ENCODE measurements around the gene ACSM4.
"Not testable (repeated sequence)": the region's sequence is repeated elsewhere in the genome, so short reads cannot be mapped to it uniquely, and the experiment has no call there.

Gene ACSM4

GRCh38 chr12:7303772-7304171 is at the start of gene ACSM4:
Gene ACSM4, plus strand, starts transcription at chr12:7304072. Its CDS starts 260 bp downstream, at chr12:7304332.
- no peak for DNase-seq (ENCODE audit: low read depth in 2 of 2, low spot score in 1 of 2)

GRCh38 chr12:7259060-7259459 is 44.8 kb upstream of the ACSM4 start:
- DNase-seq (ENCODE audit: low read depth in 2 of 2, low spot score in 1 of 2), result no peak

- DNase-seq (ENCODE audit: low read depth in 2 of 2, low spot score in 1 of 2), result no peak
These were observed 39.3 kb upstream of the ACSM4 start for GRCh38 chr12:7264538-7264937.

GRCh38 chr12:7265251-7265650 is 38.6 kb upstream of the ACSM4 start:
- no peak for DNase-seq (ENCODE audit: low read depth in 2 of 2, low spot score in 1 of 2)

- no peak for DNase-seq (ENCODE audit: low read depth in 2 of 2, low spot score in 1 of 2)
These were observed 34.6 kb upstream of the ACSM4 start for GRCh38 chr12:7269273-7269672.

- DNase-seq (ENCODE audit: low read depth in 2 of 2, low spot score in 1 of 2), result no peak
These were observed 31.9 kb upstream of the ACSM4 start for GRCh38 chr12:7271893-7272514.

GRCh38 chr12:7275482-7275881 is 28.4 kb upstream of the ACSM4 start:
- DNase-seq (ENCODE audit: low read depth in 2 of 2, low spot score in 1 of 2), result not testable (repeated sequence)

- no peak for DNase-seq (ENCODE audit: low read depth in 2 of 2, low spot score in 1 of 2)
These were observed 21.0 kb upstream of the ACSM4 start for GRCh38 chr12:7282844-7283243.

GRCh38 chr12:7289743-7290142 is 14.1 kb upstream of the ACSM4 start:
- DNase-seq (ENCODE audit: low read depth in 2 of 2, low spot score in 1 of 2), result no peak

- not testable (repeated sequence) for DNase-seq (ENCODE audit: low read depth in 2 of 2, low spot score in 1 of 2)
These were observed 13.3 kb upstream of the ACSM4 start for GRCh38 chr12:7290588-7290987.

- no peak for DNase-seq (ENCODE audit: low read depth in 2 of 2, low spot score in 1 of 2)
These were observed 11.6 kb upstream of the ACSM4 start for GRCh38 chr12:7292300-7292699.

- no peak for DNase-seq (ENCODE audit: low read depth in 2 of 2, low spot score in 1 of 2)
These were observed 10.2 kb upstream of the ACSM4 start for GRCh38 chr12:7293670-7294069.

GRCh38 chr12:7295529-7295928 is 8.3 kb upstream of the ACSM4 start:
- no peak for DNase-seq (ENCODE audit: low read depth in 2 of 2, low spot score in 1 of 2)

GRCh38 chr12:7297865-7298264 is 6.0 kb upstream of the ACSM4 start:
- no peak for DNase-seq (ENCODE audit: low read depth in 2 of 2, low spot score in 1 of 2)

GRCh38 chr12:7302266-7302986 is 1.4 kb upstream of the ACSM4 start:
- no peak for DNase-seq (ENCODE audit: low read depth in 2 of 2, low spot score in 1 of 2)

GRCh38 chr12:7303230-7303629 is 642 bp upstream of the ACSM4 start:
- no peak for DNase-seq (ENCODE audit: low read depth in 2 of 2, low spot score in 1 of 2)

- no peak for DNase-seq (ENCODE audit: low read depth in 2 of 2, low spot score in 1 of 2)
These were observed 584 bp downstream of the ACSM4 start for GRCh38 chr12:7304456-7304855.

GRCh38 chr12:7310070-7310469 is 6.2 kb downstream of the ACSM4 start:
- DNase-seq (ENCODE audit: low read depth in 2 of 2, low spot score in 1 of 2), result no peak

- DNase-seq (ENCODE audit: low read depth in 2 of 2, low spot score in 1 of 2), result no peak
These were observed 16.1 kb downstream of the ACSM4 start for GRCh38 chr12:7319930-7320329.

- DNase-seq (ENCODE audit: low read depth in 2 of 2, low spot score in 1 of 2), result no peak
These were observed 17.8 kb downstream of the ACSM4 start for GRCh38 chr12:7321624-7322023.

- no peak for DNase-seq (ENCODE audit: low read depth in 2 of 2, low spot score in 1 of 2)
These were observed 18.7 kb downstream of the ACSM4 start for GRCh38 chr12:7322599-7322998.

- no peak for DNase-seq (ENCODE audit: low read depth in 2 of 2, low spot score in 1 of 2)
These were observed 20.3 kb downstream of the ACSM4 start for GRCh38 chr12:7324176-7324575.

GRCh38 chr12:7327918-7328317 is 24.0 kb downstream of the ACSM4 start:
- DNase-seq (ENCODE audit: low read depth in 2 of 2, low spot score in 1 of 2), result no peak

All from stimulated activated CD8-positive, alpha-beta memory T cell treated with anti-CD3 and anti-CD28 coated beads, Interleukin-4, amount 100 ng/mL, for 1 hour (primary cell).